Lower leg skin (tissue), 3 donors: ENCODE measurements around the gene TAGLN3.

Experiments used
- POLR2A ChIP-seq, 2 donors: fragments of 450-650 bp; IDR thresholded peaks; one replicate each; pipeline ENCODE4 v1.6.1; 2016 to 2017; ENCODE audit warnings: antibody characterized with exemption in 2 of 2, mild to moderate bottlenecking in 1 of 2, moderate library complexity in 1 of 2
- TF ChIP-seq, protein P1 (sequence below), 3 donors: fragments of 450-650 bp; IDR thresholded peaks; one replicate each; pipeline ENCODE4 v1.5.1; 2016; ENCODE audit warnings: antibody characterized with exemption in 3 of 3, mild to moderate bottlenecking in 3 of 3, moderate library complexity in 2 of 3

DNA sequence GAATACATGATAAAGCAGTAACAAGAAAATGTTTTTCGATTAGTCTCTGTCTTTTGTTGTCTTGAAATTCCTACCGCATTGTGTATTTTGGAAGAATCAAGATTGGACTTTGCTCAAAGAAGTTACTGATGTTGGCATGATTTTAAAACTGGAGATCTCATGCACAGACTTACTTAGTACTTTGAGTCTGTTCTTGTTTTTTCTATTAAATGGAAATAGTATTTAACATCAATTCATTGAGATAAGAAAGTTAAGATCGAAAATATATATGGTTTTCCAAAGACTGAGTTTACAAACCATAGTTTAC, 17.3 kb upstream of the TAGLN3 start:
- TF ChIP-seq, protein P1, sequence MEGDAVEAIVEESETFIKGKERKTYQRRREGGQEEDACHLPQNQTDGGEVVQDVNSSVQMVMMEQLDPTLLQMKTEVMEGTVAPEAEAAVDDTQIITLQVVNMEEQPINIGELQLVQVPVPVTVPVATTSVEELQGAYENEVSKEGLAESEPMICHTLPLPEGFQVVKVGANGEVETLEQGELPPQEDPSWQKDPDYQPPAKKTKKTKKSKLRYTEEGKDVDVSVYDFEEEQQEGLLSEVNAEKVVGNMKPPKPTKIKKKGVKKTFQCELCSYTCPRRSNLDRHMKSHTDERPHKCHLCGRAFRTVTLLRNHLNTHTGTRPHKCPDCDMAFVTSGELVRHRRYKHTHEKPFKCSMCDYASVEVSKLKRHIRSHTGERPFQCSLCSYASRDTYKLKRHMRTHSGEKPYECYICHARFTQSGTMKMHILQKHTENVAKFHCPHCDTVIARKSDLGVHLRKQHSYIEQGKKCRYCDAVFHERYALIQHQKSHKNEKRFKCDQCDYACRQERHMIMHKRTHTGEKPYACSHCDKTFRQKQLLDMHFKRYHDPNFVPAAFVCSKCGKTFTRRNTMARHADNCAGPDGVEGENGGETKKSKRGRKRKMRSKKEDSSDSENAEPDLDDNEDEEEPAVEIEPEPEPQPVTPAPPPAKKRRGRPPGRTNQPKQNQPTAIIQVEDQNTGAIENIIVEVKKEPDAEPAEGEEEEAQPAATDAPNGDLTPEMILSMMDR (IDR thresholded peaks at IDR 0.05), result no peak
- TF ChIP-seq POLR2A (IDR thresholded peaks at IDR 0.05), result no peak
